NCI-H2227 (cell line): ENCODE data around the gene PRELID3B.
"Not testable (repeated sequence)": the region's sequence is repeated elsewhere in the genome, so short reads cannot be mapped to it uniquely, and the experiment has no call there.

ENCODE experiments used
- DNase-seq: peaks from one replicate; lab custom pipeline; 2025; ENCODE audit not compliant: unreplicated experiment; lab: John Stamatoyannopoulos, UW

The PRELID3B gene

DNA sequence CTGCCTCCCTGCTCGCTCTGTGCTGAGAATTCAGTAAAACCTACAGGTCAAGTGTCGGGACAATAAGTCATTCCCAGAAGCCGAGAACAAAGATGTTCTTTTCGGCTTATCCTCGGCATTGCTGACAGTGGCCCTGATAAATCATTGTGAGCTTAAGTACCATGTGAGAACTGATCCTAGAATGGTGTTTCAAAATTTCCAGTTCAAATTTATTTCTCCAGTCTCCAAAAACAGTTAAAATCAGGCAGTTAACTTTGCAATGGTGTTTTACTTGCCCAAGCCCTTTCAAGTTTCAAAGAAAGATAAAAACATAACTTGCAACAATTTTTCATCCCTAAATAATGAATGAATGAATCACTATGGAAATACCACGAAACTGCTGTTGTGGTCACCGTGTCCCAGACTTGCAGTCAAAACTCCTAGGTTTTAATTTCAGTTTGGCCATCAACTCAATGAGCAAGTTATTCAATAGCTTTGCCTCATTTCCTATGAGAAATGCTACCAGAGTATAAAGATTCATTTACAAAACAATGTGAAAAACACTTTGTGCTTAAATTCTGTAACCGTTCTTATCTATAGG, 14.8 kb downstream of the PRELID3B start:
- no peak for DNase-seq

DNA sequence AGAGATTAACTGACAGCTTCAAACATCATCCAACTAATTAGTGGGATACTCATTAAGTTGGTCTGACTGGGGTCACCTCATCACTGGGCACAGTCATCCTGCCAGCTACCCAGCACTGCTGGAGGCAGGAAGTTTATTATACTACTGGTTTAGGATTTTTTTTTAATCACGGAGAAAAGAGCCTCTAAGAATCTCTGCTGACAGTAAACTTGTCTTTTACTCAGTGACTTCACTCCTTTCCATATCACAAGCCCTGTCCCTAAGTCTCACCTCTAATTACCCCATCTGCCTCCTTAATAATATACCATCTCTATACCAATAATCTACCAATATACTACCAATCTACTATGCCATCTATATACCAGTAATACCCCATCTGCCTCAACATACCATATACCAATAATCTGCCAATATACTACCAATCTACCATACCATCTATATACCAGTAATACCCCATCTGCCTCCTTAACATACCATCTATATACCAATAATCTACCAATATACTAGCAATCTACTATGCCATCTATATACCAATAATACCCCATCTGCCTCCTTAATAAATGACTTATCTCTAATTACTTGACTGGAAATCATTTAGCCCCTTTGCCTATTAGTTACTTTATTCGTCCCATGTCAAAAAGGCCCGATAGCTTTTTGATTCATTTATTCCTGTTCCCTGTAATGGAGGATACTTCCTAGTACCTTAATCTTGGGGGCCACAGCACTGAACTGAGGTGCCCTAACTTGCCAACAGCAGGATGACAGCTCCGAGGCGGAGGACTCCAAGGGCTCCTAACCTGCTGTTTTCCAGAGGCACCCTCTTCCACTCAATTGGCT, 15.5 kb downstream of the PRELID3B start:
- no peak for DNase-seq

DNA sequence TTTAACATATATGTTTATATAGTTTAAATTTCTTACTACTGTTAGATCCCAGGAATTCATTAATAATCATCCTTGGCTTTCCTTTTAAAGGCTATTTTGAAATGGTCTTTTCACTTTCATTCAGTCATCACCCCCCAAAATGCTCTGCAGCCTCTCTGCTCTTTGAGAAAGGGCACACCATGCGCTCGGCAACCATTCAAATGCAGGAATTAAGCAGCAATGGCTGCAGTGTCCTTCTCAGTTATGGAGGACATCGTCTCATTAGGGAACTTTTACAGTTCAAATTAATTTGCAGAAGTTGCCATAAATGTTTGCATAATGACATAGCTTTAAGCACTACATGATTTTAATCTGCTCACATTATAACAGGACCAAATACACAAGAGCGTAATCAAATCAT, 17.1 kb downstream of the PRELID3B start:
- no peak for DNase-seq

DNA sequence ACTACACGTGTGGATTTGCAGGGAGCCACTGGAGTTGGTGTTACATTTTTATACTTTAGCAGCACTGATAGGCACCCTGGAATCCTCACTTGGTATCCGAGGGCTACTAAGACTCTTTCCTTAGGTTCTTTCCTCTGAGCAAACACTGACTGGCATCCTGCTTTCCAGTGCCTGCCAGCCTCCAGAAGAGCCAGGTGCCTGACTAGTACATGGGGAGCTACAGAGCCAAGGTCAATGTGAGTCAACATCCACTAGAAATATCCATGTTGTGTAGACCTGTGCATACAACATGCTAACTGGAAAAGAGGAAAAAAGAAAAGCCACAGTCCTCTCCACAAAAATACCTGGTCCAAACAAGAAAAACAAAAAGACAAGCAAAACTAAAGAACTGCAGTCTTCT, 17.5 kb downstream of the PRELID3B start:
- DNase-seq: no peak

DNA sequence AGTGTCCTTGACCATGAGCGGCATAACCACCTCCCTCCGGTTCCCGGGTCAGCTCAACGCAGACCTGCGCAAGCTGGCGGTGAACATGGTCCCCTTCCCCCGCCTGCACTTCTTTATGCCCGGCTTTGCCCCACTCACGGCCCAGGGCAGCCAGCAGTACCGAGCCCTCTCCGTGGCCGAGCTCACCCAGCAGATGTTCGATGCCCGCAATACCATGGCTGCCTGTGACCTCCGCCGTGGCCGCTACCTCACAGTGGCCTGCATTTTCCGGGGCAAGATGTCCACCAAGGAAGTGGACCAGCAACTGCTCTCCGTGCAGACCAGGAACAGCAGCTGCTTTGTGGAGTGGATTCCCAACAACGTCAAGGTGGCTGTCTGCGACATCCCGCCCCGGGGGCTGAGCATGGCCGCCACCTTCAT, 18.5 kb downstream of the PRELID3B start:
- DNase-seq: no peak

DNA sequence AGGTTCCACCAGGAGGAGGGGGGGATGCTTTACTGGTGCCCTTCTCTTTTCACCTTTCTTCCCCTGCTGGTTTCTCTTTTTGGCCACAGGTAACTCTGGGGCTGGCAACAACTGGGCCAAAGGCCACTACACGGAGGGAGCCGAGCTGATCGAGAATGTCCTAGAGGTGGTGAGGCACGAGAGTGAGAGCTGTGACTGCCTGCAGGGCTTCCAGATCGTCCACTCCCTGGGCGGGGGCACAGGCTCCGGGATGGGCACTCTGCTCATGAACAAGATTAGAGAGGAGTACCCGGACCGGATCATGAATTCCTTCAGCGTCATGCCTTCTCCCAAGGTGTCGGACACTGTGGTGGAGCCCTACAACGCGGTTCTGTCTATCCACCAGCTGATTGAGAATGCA, 19.0 kb downstream of the PRELID3B start:
- DNase-seq: no peak

DNA sequence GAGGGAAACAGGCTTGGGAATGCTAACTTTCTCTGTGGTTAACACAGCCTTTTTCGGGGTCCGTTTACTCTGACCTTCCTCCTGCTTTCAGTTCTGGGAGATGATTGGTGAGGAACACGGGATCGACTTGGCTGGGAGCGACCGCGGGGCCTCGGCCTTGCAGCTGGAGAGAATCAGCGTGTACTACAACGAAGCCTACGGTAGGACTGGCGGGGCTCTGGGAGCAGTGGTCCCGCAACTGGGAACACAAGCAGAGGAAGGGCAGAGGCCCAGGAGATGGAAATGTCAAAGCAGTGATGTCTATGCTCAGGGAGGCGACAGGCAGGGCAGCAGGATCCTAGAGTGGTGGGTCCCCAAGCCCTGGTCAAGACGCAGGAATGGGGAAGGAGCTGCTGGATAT, 19.8 kb downstream of the PRELID3B start:
- no peak for DNase-seq

DNA sequence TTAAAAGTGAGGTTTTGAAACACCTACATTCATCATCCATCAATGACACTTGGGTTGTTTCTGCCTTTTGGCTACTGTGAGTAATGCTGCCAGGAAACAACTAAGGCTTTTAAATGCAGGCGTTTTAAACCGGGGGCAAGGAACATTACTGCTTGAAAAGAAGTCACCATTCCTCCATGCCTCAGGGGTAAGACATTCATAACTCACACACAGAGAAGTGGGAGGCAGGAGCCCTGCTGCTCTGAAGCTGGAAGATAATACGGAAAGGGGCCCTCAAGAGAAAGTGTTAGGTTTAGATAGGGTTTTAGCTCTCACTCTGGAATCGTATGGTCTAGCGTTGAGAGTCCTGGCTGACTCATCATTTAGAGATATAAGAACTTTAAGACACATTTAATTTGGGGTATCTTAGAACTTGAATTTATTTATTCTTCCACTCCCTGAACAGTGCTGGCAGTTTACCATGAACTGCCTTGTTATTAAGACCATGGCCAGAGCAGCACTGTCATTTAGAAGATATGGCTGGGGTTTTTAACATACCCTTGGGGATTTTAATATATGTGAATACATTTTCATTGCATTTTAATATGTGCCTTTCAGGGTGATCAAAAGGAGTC, 21.5 kb downstream of the PRELID3B start:
- DNase-seq: peak; percentile 20

DNA sequence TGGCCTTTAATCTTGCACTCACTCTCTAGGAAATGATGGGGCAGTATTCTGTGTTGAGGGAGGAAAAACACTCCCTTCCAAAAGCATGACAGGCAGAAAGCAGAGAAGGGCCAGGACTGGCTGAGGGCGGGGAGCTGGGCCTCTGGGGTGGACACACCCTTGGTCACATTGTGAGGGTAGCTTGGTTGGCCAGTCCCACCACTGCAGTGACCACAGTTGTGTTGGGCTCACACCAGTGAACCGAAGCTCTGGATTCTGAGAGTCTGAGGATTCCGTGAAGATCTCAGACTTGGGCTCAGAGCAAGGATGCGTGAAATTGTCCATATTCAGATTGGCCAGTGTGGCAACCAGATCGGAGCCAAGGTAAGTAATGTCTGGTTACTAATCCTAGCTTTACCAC, 23.4 kb downstream of the PRELID3B start, which contains the start of gene TUBB1:
Gene TUBB1, plus strand, starts transcription at position 213 of the 400 bp plus-strand sequence. Its CDS starts 94 bp downstream, at position 307.
- DNase-seq: no peak

DNA sequence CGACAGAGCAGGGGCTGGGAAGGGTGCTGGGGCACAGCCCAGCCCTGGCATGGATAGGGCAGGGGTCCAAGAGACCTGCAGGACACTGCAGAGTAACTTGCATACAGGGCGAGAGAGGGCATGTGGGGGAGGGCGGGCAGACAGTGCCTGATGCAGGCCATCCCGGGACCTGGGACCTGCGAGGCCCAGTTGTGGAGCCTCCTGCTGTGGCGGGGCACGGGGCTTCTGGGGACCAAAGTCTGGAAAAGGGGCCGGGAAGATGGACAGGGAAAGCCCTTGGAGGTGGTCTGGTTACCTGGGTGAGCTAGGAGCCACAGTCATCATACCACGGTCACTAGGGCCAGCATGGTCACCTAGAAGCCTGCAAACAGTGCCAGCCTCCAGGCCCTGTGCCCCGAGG, 23.8 kb downstream of the PRELID3B start:
- DNase-seq: no peak

DNA sequence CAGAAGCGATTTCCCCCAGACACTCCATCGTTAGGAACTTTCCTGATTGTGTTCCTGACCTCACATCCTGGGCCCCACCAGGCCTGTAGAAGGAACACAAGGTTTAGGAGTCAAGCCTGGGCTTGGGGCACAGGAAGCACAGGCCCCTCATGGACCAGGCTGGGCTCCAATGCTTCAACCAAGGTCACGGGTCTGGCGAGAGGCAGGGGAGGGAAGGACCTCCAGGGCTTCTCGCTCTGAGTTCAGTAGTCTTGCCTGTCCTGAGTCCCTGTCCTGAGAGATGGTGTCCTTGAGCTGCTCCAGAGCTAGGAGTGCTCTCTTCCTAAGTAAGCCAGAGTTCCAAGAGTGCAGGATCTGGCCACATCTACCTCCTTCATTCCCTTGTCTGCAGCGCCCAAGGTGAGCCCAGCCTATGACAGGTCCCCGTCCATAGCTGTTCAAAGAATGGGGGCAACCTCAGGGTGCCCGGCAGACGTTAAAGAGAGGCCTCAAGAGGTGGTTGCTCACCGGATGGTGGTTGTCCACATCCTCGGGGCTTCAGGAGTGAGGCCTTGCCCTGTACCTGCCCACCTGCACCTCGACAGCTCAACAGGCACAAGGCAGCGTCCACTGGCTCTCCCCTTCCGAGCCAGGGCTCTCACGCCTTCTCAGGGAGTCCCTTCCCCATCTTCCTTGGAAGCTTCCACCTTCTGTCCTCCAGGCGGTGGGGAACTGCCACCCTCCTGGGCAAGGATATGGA, 24.9 kb downstream of the PRELID3B start:
- no peak for DNase-seq

DNA sequence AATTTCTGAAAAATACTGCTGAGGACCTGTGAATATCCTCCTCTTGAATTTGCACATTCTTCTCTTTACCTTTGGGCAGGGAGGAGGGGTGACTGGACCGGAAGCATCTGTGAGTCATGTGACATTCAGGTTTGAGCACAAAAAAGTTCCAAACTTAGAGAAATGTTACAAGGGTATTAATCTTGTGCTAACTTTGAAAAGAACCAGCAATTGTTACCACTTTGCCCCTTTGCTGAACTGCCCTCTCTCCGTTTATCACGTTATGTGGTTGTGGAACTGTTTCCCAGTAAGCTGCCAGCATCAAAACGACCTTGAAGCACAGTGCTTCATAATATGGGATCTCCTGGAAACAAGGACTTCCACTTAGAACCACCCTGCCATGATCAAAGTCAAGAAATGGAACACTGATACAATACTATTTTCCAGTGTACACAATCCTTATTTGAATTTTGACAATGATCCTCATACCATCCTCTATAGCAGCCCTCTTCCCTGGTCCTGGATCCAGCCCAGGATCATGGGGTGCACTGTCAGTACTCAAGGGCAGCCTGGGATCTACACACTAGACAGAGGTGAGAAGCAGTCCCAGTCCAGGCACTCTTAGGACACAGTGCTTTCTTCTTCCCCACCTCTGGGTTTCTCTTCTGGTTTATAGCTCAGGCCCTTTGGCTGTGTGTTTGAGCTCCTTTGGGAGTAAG, 25.6 kb downstream of the PRELID3B start:
- DNase-seq: no peak

DNA sequence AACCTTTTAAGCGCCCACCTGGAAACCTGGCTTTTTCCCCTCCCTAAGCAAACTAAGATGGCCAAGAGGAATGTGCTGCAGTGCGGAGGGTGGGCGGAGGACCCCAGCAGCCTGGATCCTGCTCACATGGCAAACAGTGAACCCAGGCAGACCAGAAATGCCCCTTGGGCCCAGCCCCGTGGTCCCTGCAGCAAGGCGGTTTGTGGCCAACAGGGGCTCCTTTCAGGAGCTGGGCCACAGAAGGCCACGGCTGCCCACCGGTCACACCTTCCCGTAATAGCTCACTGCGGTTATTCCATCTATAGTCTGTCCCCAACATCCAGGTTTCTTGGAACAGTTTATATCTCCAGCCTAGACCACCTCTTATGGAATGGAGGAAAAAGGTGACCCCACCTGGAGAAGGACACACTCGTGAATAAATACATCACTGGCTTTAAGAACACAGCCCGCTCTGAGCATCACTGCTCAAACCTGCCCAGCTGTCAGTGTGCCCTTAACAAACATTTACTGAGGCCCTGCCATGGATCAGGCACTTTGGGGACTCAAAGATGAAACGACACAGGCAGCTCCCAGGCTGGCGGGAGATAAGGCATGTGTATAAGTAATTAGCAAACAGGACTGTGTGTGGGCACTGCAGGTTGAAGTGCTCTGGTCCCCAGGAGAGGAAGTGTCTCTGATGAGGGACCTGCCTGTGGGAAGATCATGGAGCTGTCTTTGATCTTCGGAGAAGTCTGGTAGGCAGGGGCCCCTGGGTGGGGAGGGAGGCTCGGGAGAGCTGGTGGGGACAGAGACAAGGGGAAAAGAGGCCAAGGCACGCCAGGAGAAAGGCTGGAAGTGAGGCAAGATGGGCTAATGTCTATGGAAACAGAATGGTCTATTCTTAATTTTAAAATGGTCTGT, 26.5 kb downstream of the PRELID3B start:
- DNase-seq: no peak

DNA sequence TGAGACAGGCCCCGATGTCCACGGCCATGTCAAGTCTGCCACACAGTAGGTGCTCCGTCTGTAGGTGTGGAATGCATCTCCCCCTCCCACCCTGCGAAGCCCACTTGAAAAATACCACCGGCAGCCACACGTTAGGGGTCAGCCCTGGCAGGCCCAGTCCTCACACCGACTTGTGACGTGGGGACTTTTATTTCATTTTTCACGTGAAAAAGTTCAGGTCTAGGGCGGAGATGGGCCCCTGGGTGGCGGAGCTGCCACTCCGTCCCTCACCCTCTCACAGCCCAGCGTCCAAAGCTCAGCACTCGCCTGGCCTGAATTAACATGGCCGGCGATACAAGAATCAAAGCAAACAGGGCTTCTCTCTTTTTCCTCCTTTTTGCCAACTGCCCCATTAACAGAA, 27.2 kb downstream of the PRELID3B start:
- no peak for DNase-seq

DNA sequence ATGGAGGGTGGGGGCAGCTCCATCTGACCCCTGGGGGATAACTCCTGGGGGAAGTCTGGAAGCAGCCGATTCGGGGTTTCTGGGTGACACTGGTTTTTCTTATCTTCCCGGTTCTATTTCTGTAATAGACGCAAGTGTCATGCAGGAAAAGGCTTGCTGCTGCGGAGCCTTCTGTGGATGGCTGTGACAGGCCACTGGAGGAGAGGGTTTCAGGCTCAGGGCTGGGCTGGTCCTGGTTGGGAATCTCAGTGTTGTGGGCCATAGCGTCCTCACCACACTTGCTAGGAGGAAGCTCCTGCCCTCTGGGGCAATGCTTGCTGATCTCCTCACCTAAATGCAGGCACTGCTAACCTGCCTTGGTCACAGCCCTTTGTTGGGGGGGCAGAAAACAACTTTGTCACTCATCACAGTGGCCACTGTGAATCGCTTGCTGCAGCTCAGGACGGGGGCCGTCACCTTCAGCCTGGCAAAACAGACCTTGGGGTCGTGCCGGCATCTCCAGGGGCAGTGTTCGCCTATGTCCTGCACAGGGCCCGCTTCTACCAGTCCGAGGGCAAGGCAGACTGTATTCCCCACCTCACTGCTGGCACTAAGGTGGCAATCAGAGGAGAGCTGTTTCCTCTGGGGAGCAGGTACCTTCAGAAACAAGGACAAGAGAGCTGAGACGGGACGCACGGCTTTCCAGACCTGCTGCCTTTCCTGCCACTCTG, 27.8 kb downstream of the PRELID3B start:
- DNase-seq: no peak

DNA sequence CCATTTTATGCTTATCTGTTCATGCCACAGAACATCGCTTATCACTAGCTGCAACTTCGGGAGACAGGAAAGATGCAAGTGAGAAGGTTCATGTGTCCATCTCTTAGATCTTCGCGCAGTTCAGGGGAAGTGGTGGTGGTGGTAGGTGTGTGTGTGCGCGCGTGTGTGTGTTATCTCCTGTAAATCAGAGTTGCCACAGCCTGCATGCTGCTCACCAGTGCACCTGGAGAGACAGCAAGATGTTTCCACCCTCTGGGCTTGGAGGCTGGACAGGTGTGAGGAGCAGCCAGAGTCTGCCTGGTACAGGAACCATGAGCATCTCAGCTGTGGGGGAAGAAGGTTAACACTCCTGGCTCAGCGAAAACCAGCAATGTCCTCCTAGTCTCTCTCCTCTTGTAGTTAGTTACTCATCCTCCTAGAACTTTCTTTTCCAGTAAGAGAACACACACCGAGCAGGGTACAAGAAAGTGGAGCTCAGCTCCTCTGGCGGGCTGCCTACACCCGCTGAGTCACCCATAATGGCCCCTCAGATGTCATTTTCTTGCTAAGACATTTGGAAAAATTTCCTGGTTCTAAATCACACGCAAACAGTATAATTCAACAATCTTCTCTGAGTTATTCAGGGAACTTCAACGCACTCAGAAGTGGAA, 28.5 kb downstream of the PRELID3B start:
- DNase-seq: no peak

DNA sequence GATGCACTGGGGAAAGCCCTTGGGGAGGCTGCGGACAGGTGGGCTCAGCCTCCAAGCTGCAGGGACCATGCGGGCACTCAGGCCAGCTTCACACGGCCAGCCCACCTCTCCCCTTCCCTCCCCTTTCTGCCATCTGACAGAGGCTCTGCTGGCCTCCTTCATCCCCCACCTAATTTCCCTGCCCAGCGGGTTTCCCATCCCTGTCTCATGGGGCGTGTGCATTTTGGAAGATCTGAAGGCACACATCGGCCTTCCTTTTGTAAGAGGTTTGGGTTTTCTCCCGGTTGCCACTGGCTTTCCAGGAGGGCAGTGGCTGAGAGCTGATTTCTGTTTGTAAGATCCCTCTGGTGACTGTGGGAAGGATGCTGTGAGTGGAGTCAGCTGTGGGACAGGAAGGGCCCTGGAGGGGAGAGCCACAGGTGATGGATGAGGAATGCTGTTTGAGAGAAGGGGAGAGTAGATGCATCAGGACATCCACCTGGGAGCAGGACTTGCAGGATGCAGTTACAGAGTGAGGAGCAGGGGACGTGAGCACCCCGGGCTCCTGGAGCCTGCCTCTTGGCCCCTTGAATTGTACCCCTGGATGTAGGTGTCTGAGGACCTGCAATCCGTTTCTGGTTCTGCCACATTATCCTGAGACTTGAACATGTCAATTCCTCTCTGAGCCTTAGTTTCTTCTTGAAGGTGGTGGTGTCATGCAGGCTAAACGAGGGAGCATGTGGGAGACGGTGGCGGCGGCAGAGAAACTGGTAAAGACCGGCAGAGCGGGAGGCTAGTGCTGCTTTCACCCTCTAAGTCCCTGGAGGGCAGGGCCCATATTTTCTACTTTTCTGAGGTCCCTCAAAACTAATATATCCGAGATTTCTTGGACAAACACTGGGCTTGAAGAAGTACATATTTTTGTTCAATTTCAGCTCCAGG, 29.3 kb downstream of the PRELID3B start:
- DNase-seq: no peak

DNA sequence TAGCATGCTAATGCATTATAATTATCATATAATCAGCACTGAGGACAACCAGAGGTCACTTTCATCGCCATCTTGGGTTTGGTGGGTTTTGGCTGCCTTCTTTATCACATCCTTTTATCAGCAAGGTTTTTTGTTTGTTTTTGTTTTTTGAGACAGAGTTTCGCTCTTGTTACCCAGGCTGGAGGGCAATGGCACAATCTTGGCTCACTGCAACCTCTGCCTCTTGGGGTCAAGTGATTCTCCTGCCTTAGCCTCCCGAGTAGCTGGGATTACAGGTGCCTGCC, 30.8 kb downstream of the PRELID3B start:
- DNase-seq: not testable (repeated sequence)
